ENCODE data around the gene PCCA.

- TF ChIP-seq CTCF (conservative IDR thresholded peaks at IDR 0.05) (no peak), EZH2 (IDR thresholded peaks at IDR 0.05; ENCODE audit: low read depth) (no peak)
Measured at GRCh38 chr13:100269837-100270236, 180.9 kb downstream of the PCCA start.

Data from PC-9 (cell line).